Mesenchymal stem cell (in vitro differentiated cells and primary cell): Measurements from ENCODE around the gene CENPP.

Source experiments
- DNase-seq: peaks from one replicate; pipeline ENCODE4 v3.0.0-alpha.2; 2013
- H2AFZ ChIP-seq: one replicate; pipeline ENCODE4 v1.6.1; 2013; ENCODE audit warnings: low read depth, mild to moderate bottlenecking, control low read depth, inconsistent platforms, low read length, moderate library complexity
- H2AK5ac ChIP-seq: 2 replicates; pipeline ENCODE4 v1.6.1; 2013; ENCODE audit warnings: low read length, moderate library complexity, mild to moderate bottlenecking, inconsistent platforms; ENCODE audit not compliant: severe bottlenecking
- H2BK120ac ChIP-seq: one replicate; pipeline ENCODE4 v1.6.1; 2013; ENCODE audit warnings: low read depth, mild to moderate bottlenecking, inconsistent platforms, low read length, moderate library complexity
- H2BK12ac ChIP-seq, 2 experiments: one replicate each; pipeline ENCODE4 v1.6.1; 2013; ENCODE audit warnings: inconsistent platforms in 2 of 2, low read length in 2 of 2, mild to moderate bottlenecking in 2 of 2, moderate library complexity in 2 of 2, control low read depth in 1 of 2
- H2BK15ac ChIP-seq: one replicate; pipeline ENCODE4 v1.6.1; 2013; ENCODE audit warnings: mild to moderate bottlenecking, low read depth, inconsistent platforms; ENCODE audit not compliant: poor library complexity, severe bottlenecking
- H2BK5ac ChIP-seq: 2 replicates; pipeline ENCODE4 v1.6.1; 2013; ENCODE audit warnings: low read depth, mild to moderate bottlenecking, low read length, control low read depth, inconsistent platforms; ENCODE audit not compliant: poor library complexity, severe bottlenecking
- H3K14ac ChIP-seq, 2 experiments: one replicate each; pipeline ENCODE4 v1.6.1; 2013; ENCODE audit warnings: inconsistent platforms in 2 of 2, low read length in 2 of 2, control low read depth in 1 of 2, mild to moderate bottlenecking in 1 of 2, moderate library complexity in 1 of 2
- H3K18ac ChIP-seq, 2 experiments: one replicate each; pipeline ENCODE4 v1.6.1; 2013; ENCODE audit warnings: inconsistent platforms in 2 of 2, low read length in 2 of 2, control low read depth in 1 of 2, low read depth in 1 of 2, mild to moderate bottlenecking in 1 of 2
- H3K23ac ChIP-seq, 2 experiments: one replicate each; pipeline ENCODE4 v1.6.1; 2013; ENCODE audit warnings: inconsistent platforms in 2 of 2, low read length in 2 of 2, mild to moderate bottlenecking in 2 of 2, moderate library complexity in 2 of 2, control low read depth in 1 of 2
- H3K27ac ChIP-seq: 2 replicates; pipeline ENCODE4 v1.5.1; 2013; ENCODE audit warnings: mild to moderate bottlenecking, moderate library complexity, low read length, control low read depth, inconsistent platforms; ENCODE audit not compliant: poor library complexity, severe bottlenecking
- H3K27me3 ChIP-seq, 2 experiments: 2 replicates each; pipeline versions ENCODE4 v1.6.1 to v1.7.0; 2013; ENCODE audit warnings: low read length in 2 of 2, mild to moderate bottlenecking in 2 of 2, moderate library complexity in 2 of 2, control low read depth in 1 of 2, inconsistent platforms in 1 of 2; ENCODE audit not compliant: control insufficient read depth in 1 of 2, insufficient read depth in 1 of 2
- H3K36me3 ChIP-seq, 2 experiments: 2 replicates each; pipeline versions ENCODE4 v1.6.1 to v1.7.0; 2013; ENCODE audit warnings: low read length in 2 of 2, control low read depth in 1 of 2, inconsistent platforms in 1 of 2, low read depth in 1 of 2, mild to moderate bottlenecking in 1 of 2; ENCODE audit not compliant: insufficient read depth in 2 of 2, control insufficient read depth in 1 of 2
- H3K4ac ChIP-seq, 2 experiments: one replicate each; pipeline ENCODE4 v1.6.1; 2013; ENCODE audit warnings: inconsistent platforms in 2 of 2, low read length in 2 of 2, mild to moderate bottlenecking in 2 of 2, moderate library complexity in 2 of 2, control low read depth in 1 of 2, low read depth in 1 of 2
- H3K4me1 ChIP-seq: 2 replicates; pipeline ENCODE4 v1.6.1; 2013; ENCODE audit warnings: low read depth, low read length, control low read depth; ENCODE audit not compliant: control insufficient read depth, insufficient read depth
- H3K4me2 ChIP-seq: 2 replicates; pipeline ENCODE4 v1.6.1; 2013; ENCODE audit warnings: low read length, mild to moderate bottlenecking, inconsistent platforms; ENCODE audit not compliant: poor library complexity, severe bottlenecking
- H3K4me3 ChIP-seq, 2 experiments: 2 replicates each; pipeline versions ENCODE4 v1.5.1 to v1.7.0; 2013; ENCODE audit warnings: low read length in 2 of 2, mild to moderate bottlenecking in 2 of 2, control low read depth in 1 of 2, low read depth in 1 of 2; ENCODE audit not compliant: insufficient read depth in 1 of 2
- H3K79me1 ChIP-seq: replicated peaks from 2 replicates; pipeline ENCODE4 v1.6.1; 2013; ENCODE audit warnings: mild to moderate bottlenecking, control low read depth, low read length, inconsistent platforms; ENCODE audit not compliant: poor library complexity, severe bottlenecking
- H3K9ac ChIP-seq: 2 replicates; pipeline ENCODE4 v1.7.0; 2013; ENCODE audit warnings: mild to moderate bottlenecking, low read length, moderate library complexity
- H3K9me3 ChIP-seq: 2 replicates; pipeline ENCODE4 v1.7.0; 2013; ENCODE audit warnings: mild to moderate bottlenecking, low read length; ENCODE audit not compliant: control insufficient read depth
- H4K8ac ChIP-seq: one replicate; pipeline ENCODE4 v1.6.1; 2013; ENCODE audit warnings: inconsistent platforms, mild to moderate bottlenecking, low read length, moderate library complexity
- H4K91ac ChIP-seq: one replicate; pipeline ENCODE4 v1.6.1; 2013; ENCODE audit warnings: mild to moderate bottlenecking, low read length, inconsistent platforms
- WGBS: methylation state at CpG from one replicate; pipeline ENCODE4 v1.1.7; 2013; ENCODE audit warnings: mixed read lengths; 5-methylcytosine and 5-hydroxymethylcytosine counted together

The CENPP gene

GRCh38 chr9:92561374-92562330 lies 235.9 kb downstream of the CENPP start:
- no peaks in the 10 kb centered on the region for H3K9me3 ChIP-seq
- no peak overlapping the region for H4K91ac ChIP-seq
- no peaks in the 10 kb centered on the region for H3K36me3 ChIP-seq
- no peak overlapping the region for H2AFZ ChIP-seq
- 89% methylated on average over 5 of the region's 5 CpGs for WGBS
- no peak overlapping the region for H3K18ac ChIP-seq
- no peaks in the 10 kb centered on the region for H3K79me1 ChIP-seq
- no peak overlapping the region for H2BK15ac ChIP-seq
- no peak overlapping the region for H2BK120ac ChIP-seq
- peaks cover 3% of the 10 kb centered on the region for H3K4me1 ChIP-seq
- no peak overlapping the region for H3K14ac ChIP-seq
- H3K9ac ChIP-seq = no peak overlapping the region
- H3K4ac ChIP-seq = no peak overlapping the region
- H3K27me3 ChIP-seq = no peaks in the 10 kb centered on the region
- DNase-seq = peak; percentile 28
- no peak overlapping the region for H2BK5ac ChIP-seq
- H3K4me2 ChIP-seq = no peak overlapping the region
- no peak overlapping the region for H3K4me3 ChIP-seq
- no peak overlapping the region for H4K8ac ChIP-seq
- no peak overlapping the region for H3K23ac ChIP-seq
- no peak overlapping the region for H2BK12ac ChIP-seq
- H2AK5ac ChIP-seq = no peak overlapping the region
- no peak overlapping the region for H3K27ac ChIP-seq

DNA sequence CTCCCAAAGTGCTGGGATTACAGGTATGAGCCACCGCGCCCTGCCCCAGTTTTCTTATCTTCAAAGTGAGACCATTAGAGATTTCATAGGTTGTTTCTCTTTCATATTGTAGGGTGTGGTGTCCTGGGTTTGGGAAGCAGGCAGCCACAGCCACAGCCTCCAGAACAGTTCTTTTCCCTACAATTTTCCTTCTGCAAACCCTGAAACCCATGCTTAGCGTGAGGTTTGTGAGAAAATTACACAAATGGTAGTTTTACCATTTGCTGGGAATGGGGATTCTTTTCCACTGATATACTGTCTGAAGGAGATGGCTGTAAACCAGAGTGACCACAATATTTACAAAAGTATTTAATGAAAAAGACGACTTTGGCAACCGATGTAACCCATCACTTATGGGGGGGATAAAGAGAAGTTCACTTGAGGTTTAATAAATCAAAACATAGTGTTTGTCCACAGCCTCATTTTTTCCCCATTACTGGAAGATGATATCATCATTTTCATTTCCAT lies 236.8 kb downstream of the CENPP start:
- Histone ChIP-seq H3K18ac (no peak overlapping the region), H2BK15ac (no peak overlapping the region), H3K79me1 (no peaks in the 10 kb centered on the region), H2BK120ac (no peak overlapping the region), H3K36me3 (no peaks in the 10 kb centered on the region), H2AK5ac (no peak overlapping the region), H3K4me1 (peaks cover 3% of the 10 kb centered on the region), H3K9me3 (no peaks in the 10 kb centered on the region), H2BK5ac (no peak overlapping the region), H3K14ac (no peak overlapping the region), H2BK12ac (no peak overlapping the region), H2AFZ (no peak overlapping the region), H3K4me3 (no peak overlapping the region), H3K9ac (peak overlapping the region; percentile 50), H3K27me3 (no peaks in the 10 kb centered on the region), H3K4ac (no peak overlapping the region), H3K27ac (no peak overlapping the region), H3K23ac (no peak overlapping the region), H4K8ac (no peak overlapping the region), H3K4me2 (no peak overlapping the region), H4K91ac (no peak overlapping the region)
- WGBS = 100% methylated on average over 2 of the region's 5 CpGs
- peak; percentile 73 for DNase-seq

DNA sequence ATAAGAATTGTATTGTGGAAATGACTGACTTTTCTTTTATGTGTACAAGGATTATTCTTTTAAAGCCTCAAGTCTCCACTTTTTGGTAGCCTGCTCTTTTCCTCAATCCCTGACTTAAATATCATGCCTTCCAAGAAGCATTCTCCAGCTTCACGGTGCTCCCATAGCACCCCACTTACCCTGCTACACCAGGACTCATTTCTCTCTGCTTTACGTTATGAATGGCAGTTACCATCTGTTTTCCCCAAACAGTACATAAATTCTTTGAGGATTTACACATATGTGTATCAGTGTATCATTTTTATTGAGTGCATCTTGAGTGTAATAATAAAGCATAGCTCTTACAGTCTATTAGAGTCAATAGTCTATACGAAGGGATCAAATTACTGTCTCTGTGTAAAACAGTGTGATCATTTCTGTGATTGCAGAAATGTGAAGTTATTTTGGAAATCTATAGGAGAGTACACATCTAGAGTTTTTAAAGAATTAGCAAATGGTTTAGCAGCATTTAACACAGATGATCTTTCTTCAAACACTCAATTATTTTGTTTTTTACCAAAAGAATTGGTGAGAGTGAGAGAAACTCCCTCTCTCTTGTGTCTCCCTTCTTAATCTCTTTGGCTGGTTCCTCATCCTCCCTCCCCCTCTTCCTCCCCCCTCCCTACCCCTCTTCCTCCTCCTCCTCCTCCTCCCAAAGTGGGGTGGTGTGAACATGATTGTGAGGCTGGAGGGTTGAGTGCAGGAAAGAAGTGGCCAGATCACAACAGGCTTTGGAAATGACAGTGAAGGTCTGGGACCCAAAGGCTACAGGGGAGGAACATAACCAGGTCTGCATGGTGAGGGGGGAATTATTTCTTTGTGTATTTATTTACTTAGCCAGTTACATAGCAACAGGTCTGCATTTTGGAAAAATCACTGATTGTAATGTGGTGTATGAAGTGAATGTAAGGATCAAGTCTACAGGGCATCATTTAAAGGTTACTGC lies 237.7 kb downstream of the CENPP start:
- H3K4ac ChIP-seq = no peak overlapping the region
- no peak overlapping the region for H2BK5ac ChIP-seq
- no peak overlapping the region for H3K14ac ChIP-seq
- H3K4me3 ChIP-seq = no peak overlapping the region
- no peak overlapping the region for H2AFZ ChIP-seq
- H2AK5ac ChIP-seq = no peak overlapping the region
- H3K9ac ChIP-seq = peak overlapping the region; percentile 50
- peak overlapping the region; percentile 34 for H2BK120ac ChIP-seq
- peak; percentile 51 for DNase-seq
- no peaks in the 10 kb centered on the region for H3K36me3 ChIP-seq
- H2BK12ac ChIP-seq = no peak overlapping the region
- H3K23ac ChIP-seq = no peak overlapping the region
- H4K91ac ChIP-seq = no peak overlapping the region
- WGBS = 71% methylated on average over 2 of the region's 3 CpGs
- peaks cover 3% of the 10 kb centered on the region for H3K4me1 ChIP-seq
- no peak overlapping the region for H3K27ac ChIP-seq
- H3K4me2 ChIP-seq = no peak overlapping the region
- no peaks in the 10 kb centered on the region for H3K79me1 ChIP-seq
- H4K8ac ChIP-seq = no peak overlapping the region
- no peak overlapping the region for H3K18ac ChIP-seq
- no peaks in the 10 kb centered on the region for H3K27me3 ChIP-seq
- no peaks in the 10 kb centered on the region for H3K9me3 ChIP-seq
- H2BK15ac ChIP-seq = no peak overlapping the region

- no peak overlapping the region for H2BK12ac ChIP-seq
- no peak overlapping the region for H3K4ac ChIP-seq
- no peaks in the 10 kb centered on the region for H3K79me1 ChIP-seq
- no peaks in the 10 kb centered on the region for H3K36me3 ChIP-seq
- H3K4me2 ChIP-seq = no peak overlapping the region
- H3K27me3 ChIP-seq = no peaks in the 10 kb centered on the region
- H3K4me3 ChIP-seq = no peak overlapping the region
- H2BK5ac ChIP-seq = no peak overlapping the region
- H2AK5ac ChIP-seq = no peak overlapping the region
- H2BK120ac ChIP-seq = no peak overlapping the region
- no peak overlapping the region for H3K23ac ChIP-seq
- H3K14ac ChIP-seq = no peak overlapping the region
- no peak overlapping the region for H4K91ac ChIP-seq
- peaks cover 3% of the 10 kb centered on the region for H3K4me1 ChIP-seq
- peak; percentile 55 for DNase-seq
- H3K18ac ChIP-seq = no peak overlapping the region
- H3K9ac ChIP-seq = no peak overlapping the region
- H4K8ac ChIP-seq = no peak overlapping the region
- no peak overlapping the region for H3K27ac ChIP-seq
- no peaks in the 10 kb centered on the region for H3K9me3 ChIP-seq
- H2BK15ac ChIP-seq = no peak overlapping the region
- no peak overlapping the region for H2AFZ ChIP-seq
Measured at GRCh38 chr9:92564504-92564903, 238.8 kb downstream of the CENPP start.
